ENCODE measurements around the gene MMP1.

MMP1 gene

DNA sequence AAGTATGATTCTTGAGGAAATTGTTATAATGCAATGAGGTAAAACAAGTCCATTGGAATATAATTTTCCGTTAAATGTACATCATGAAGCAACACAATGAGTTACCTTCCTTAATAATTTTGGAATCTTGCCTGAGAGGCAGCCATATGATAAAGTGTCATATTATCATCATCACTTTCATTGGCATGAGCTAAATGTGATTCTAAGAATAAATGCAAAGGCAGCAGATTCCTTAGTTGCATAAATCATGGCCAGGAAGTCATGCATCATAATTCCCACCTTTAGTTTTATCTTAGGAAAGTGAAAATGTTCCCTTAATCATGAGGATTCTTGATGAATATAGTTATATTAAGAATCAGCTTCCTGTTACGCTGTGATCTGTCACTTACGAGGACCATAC is 14.2 kb upstream of the MMP1 start:
- no peak overlapping the region for H4K5ac ChIP-seq (ENCODE audit: low read length)
- no peaks in the 10 kb centered on the region for H3K36me3 ChIP-seq (ENCODE audit: control insufficient read depth, insufficient read depth, low read length)
- H3K23ac ChIP-seq (ENCODE audit: low read length) = no peak overlapping the region
- H3K4me1 ChIP-seq (ENCODE audit: control insufficient read depth, low read depth, low read length) = no peaks in the 10 kb centered on the region
- H3K4me3 ChIP-seq (ENCODE audit: low read length) = no peak overlapping the region
- no peaks in the 10 kb centered on the region for H3K79me1 ChIP-seq (ENCODE audit: low read length)
- H2BK120ac ChIP-seq (ENCODE audit: low read depth, low read length) = no peak overlapping the region
- DNase-seq = no peak
- H2BK15ac ChIP-seq (replicated peaks; ENCODE audit: low read depth) = no peak overlapping the region
- H3K4ac ChIP-seq (ENCODE audit: low read depth, low read length) = no peak overlapping the region
- no peak overlapping the region for H3K56ac ChIP-seq (ENCODE audit: low read length)
- H3K27me3 ChIP-seq (ENCODE audit: insufficient read depth, low read length, poor library complexity) = no peaks in the 10 kb centered on the region
- WGBS (ENCODE audit: extremely low coverage, insufficient coverage, low lambda C conversion rate) = no CpG with 5 or more reads among the region's 3 CpGs
- no peak overlapping the region for H2AK5ac ChIP-seq (ENCODE audit: low read length)
- no peak overlapping the region for H3K18ac ChIP-seq (ENCODE audit: low read length)
- no peak overlapping the region for H4K8ac ChIP-seq (ENCODE audit: low read depth, low read length)
- H3K27ac ChIP-seq (ENCODE audit: low read depth, low read length) = no peak overlapping the region
- H3K4me2 ChIP-seq (ENCODE audit: low read length) = no peak overlapping the region
- no peaks in the 10 kb centered on the region for H3K79me2 ChIP-seq (ENCODE audit: control insufficient read depth, insufficient read depth, low read length)
- H3K9ac ChIP-seq (ENCODE audit: low read length) = no peak overlapping the region
- no peak overlapping the region for H2BK5ac ChIP-seq (ENCODE audit: low read length)

DNA sequence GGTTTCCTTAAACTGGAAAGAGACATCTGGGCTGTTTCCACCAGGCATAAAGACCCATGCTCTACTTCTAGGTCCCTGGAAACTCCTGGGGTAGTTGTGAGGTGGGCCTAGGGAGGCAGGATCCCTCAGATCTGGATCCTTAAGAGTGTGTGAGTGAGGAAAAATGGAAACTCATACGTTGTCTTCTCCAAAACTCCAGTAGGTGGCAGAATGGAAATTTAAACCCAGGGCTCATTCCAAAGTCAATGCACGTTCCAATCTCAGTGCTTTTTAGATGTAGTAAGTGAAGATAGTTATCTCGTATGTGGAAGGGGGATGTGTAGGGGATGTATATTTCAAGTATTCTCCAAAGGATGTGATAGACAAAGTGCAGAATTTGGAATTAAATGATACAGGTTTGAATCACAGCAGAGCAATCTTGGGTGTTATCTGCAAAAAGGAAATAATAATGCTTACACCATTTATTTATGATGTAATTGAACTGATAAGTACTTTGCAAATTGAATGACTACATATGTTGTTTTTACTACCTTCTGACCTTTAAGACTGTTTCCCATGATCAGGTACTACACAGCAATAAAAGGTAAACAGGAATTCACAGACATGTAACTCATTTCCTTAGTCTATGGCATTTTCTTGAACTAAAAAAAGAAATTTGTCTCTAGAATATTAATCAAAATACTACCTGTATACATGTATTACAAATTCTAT is 13.1 kb upstream of the MMP1 start:
- H4K8ac ChIP-seq (ENCODE audit: low read depth, low read length) = no peak overlapping the region
- DNase-seq = peak; percentile 71
- no peak overlapping the region for H3K27ac ChIP-seq (ENCODE audit: low read depth, low read length)
- no peaks in the 10 kb centered on the region for H3K27me3 ChIP-seq (ENCODE audit: insufficient read depth, low read length, poor library complexity)
- no peaks in the 10 kb centered on the region for H3K36me3 ChIP-seq (ENCODE audit: control insufficient read depth, insufficient read depth, low read length)
- no peak overlapping the region for H3K18ac ChIP-seq (ENCODE audit: low read length)
- no peak overlapping the region for H3K4me3 ChIP-seq (ENCODE audit: low read length)
- no peak overlapping the region for H3K9ac ChIP-seq (ENCODE audit: low read length)
- H2BK15ac ChIP-seq (replicated peaks; ENCODE audit: low read depth) = no peak overlapping the region
- no peaks in the 10 kb centered on the region for H3K4me1 ChIP-seq (ENCODE audit: control insufficient read depth, low read depth, low read length)
- H2BK5ac ChIP-seq (ENCODE audit: low read length) = no peak overlapping the region
- no peak overlapping the region for H3K56ac ChIP-seq (ENCODE audit: low read length)
- no peaks in the 10 kb centered on the region for H3K79me2 ChIP-seq (ENCODE audit: control insufficient read depth, insufficient read depth, low read length)
- no peak overlapping the region for H3K4ac ChIP-seq (ENCODE audit: low read depth, low read length)
- no peak overlapping the region for H3K4me2 ChIP-seq (ENCODE audit: low read length)
- no CpG with 5 or more reads among the region's 3 CpGs for WGBS (ENCODE audit: extremely low coverage, insufficient coverage, low lambda C conversion rate)
- H4K5ac ChIP-seq (ENCODE audit: low read length) = no peak overlapping the region
- no peak overlapping the region for H2BK120ac ChIP-seq (ENCODE audit: low read depth, low read length)
- H3K79me1 ChIP-seq (ENCODE audit: low read length) = no peaks in the 10 kb centered on the region
- H3K23ac ChIP-seq (ENCODE audit: low read length) = no peak overlapping the region
- no peak overlapping the region for H2AK5ac ChIP-seq (ENCODE audit: low read length)

DNA sequence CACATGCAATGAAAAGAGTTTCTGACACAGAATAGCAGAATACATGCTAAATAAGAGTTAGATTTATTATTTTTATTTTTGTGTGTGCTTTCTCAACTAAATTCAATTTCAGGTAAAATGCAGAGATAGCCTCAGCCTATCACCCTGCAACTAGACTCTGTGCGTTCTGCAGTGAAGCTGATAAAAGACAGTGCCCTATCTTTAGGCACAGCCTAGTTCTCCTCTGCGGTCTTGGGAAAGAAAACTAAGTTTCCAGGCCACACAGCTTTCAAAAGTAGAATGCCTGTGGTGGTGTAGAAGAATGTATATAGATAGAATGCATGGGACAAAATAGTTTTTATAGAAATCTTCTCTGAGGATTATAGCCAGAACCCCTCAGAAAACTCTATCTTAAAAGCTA is 12.0 kb upstream of the MMP1 start:
- no peak overlapping the region for H2AK5ac ChIP-seq (ENCODE audit: low read length)
- no peak overlapping the region for H3K56ac ChIP-seq (ENCODE audit: low read length)
- H2BK15ac ChIP-seq (replicated peaks; ENCODE audit: low read depth) = no peak overlapping the region
- no peak overlapping the region for H3K27ac ChIP-seq (ENCODE audit: low read depth, low read length)
- H4K5ac ChIP-seq (ENCODE audit: low read length) = no peak overlapping the region
- H2BK5ac ChIP-seq (ENCODE audit: low read length) = no peak overlapping the region
- no peaks in the 10 kb centered on the region for H3K36me3 ChIP-seq (ENCODE audit: control insufficient read depth, insufficient read depth, low read length)
- no peak for DNase-seq
- no peak overlapping the region for H3K4ac ChIP-seq (ENCODE audit: low read depth, low read length)
- no peak overlapping the region for H3K18ac ChIP-seq (ENCODE audit: low read length)
- H2BK120ac ChIP-seq (ENCODE audit: low read depth, low read length) = no peak overlapping the region
- WGBS (ENCODE audit: extremely low coverage, insufficient coverage, low lambda C conversion rate) = no CpG with 5 or more reads among the region's 2 CpGs
- H3K27me3 ChIP-seq (ENCODE audit: insufficient read depth, low read length, poor library complexity) = no peaks in the 10 kb centered on the region
- no peaks in the 10 kb centered on the region for H3K79me2 ChIP-seq (ENCODE audit: control insufficient read depth, insufficient read depth, low read length)
- no peaks in the 10 kb centered on the region for H3K79me1 ChIP-seq (ENCODE audit: low read length)
- H3K23ac ChIP-seq (ENCODE audit: low read length) = no peak overlapping the region
- H3K4me2 ChIP-seq (ENCODE audit: low read length) = no peak overlapping the region
- H3K9ac ChIP-seq (ENCODE audit: low read length) = no peak overlapping the region
- H3K4me3 ChIP-seq (ENCODE audit: low read length) = no peak overlapping the region
- H3K4me1 ChIP-seq (ENCODE audit: control insufficient read depth, low read depth, low read length) = no peaks in the 10 kb centered on the region
- H4K8ac ChIP-seq (ENCODE audit: low read depth, low read length) = no peak overlapping the region

DNA sequence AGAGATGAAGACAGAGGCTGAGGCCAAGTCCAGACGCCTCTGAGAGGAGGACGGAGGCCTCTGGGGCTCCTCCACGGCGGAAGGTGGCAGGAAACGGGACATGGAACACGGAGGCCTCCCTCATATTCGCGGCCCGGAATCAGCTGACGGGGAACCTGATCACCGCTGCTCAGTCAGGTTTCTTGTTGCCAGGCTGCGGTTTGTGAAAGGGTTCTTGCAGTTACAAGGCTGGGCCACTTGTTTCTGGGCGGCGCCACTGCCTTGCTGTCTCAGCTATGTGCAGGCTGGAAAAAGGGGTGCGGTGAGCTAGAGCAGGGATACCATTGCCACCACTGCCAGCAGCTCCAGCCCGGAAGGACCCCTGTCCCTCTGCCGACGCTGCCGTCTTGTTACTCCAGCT is 10.0 kb upstream of the MMP1 start:
- H3K27ac ChIP-seq (ENCODE audit: low read depth, low read length) = no peak overlapping the region
- H3K79me2 ChIP-seq (ENCODE audit: control insufficient read depth, insufficient read depth, low read length) = no peaks in the 10 kb centered on the region
- no peak overlapping the region for H4K8ac ChIP-seq (ENCODE audit: low read depth, low read length)
- H3K36me3 ChIP-seq (ENCODE audit: control insufficient read depth, insufficient read depth, low read length) = no peaks in the 10 kb centered on the region
- H3K56ac ChIP-seq (ENCODE audit: low read length) = no peak overlapping the region
- H3K27me3 ChIP-seq (ENCODE audit: insufficient read depth, low read length, poor library complexity) = no peaks in the 10 kb centered on the region
- H3K18ac ChIP-seq (ENCODE audit: low read length) = no peak overlapping the region
- no peak overlapping the region for H3K4me2 ChIP-seq (ENCODE audit: low read length)
- H3K79me1 ChIP-seq (ENCODE audit: low read length) = no peaks in the 10 kb centered on the region
- no peak overlapping the region for H3K9ac ChIP-seq (ENCODE audit: low read length)
- no CpG with 5 or more reads among the region's 19 CpGs for WGBS (ENCODE audit: extremely low coverage, insufficient coverage, low lambda C conversion rate)
- H2BK15ac ChIP-seq (replicated peaks; ENCODE audit: low read depth) = no peak overlapping the region
- H3K4me3 ChIP-seq (ENCODE audit: low read length) = no peak overlapping the region
- H3K23ac ChIP-seq (ENCODE audit: low read length) = no peak overlapping the region
- H3K4me1 ChIP-seq (ENCODE audit: control insufficient read depth, low read depth, low read length) = no peaks in the 10 kb centered on the region
- H3K4ac ChIP-seq (ENCODE audit: low read depth, low read length) = no peak overlapping the region
- H2AK5ac ChIP-seq (ENCODE audit: low read length) = no peak overlapping the region
- H2BK120ac ChIP-seq (ENCODE audit: low read depth, low read length) = no peak overlapping the region
- DNase-seq = peak; percentile 92
- no peak overlapping the region for H4K5ac ChIP-seq (ENCODE audit: low read length)
- H2BK5ac ChIP-seq (ENCODE audit: low read length) = no peak overlapping the region

DNA sequence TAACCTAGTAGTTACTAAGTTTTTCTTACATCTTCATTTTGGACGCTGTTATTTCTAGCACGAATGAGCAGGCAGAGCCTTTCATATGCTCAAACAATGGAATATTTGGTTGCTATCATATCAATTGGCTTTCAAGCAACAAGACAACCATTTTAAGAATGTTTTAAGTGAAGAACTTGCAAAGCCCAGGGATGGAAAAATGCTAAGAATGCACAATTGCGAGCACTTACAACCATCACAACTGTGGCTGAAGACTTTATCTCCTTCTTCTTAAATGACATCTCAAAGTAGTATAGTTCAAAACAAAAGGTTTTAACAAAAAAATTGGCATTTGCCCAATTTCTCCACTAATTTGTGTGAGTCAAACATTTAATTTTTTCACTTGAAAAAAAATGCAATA is 8.3 kb upstream of the MMP1 start:
- no CpG with 5 or more reads among the region's 3 CpGs for WGBS (ENCODE audit: extremely low coverage, insufficient coverage, low lambda C conversion rate)
- peak; percentile 79 for DNase-seq
- H3K4me3 ChIP-seq (ENCODE audit: low read length) = no peak overlapping the region
- H3K4me2 ChIP-seq (ENCODE audit: low read length) = no peak overlapping the region
- no peaks in the 10 kb centered on the region for H3K36me3 ChIP-seq (ENCODE audit: control insufficient read depth, insufficient read depth, low read length)
- H2AK5ac ChIP-seq (ENCODE audit: low read length) = no peak overlapping the region
- no peak overlapping the region for H3K56ac ChIP-seq (ENCODE audit: low read length)
- no peak overlapping the region for H2BK120ac ChIP-seq (ENCODE audit: low read depth, low read length)
- no peaks in the 10 kb centered on the region for H3K27me3 ChIP-seq (ENCODE audit: insufficient read depth, low read length, poor library complexity)
- no peak overlapping the region for H3K18ac ChIP-seq (ENCODE audit: low read length)
- no peak overlapping the region for H2BK15ac ChIP-seq (replicated peaks; ENCODE audit: low read depth)
- H3K23ac ChIP-seq (ENCODE audit: low read length) = no peak overlapping the region
- no peaks in the 10 kb centered on the region for H3K79me2 ChIP-seq (ENCODE audit: control insufficient read depth, insufficient read depth, low read length)
- no peaks in the 10 kb centered on the region for H3K4me1 ChIP-seq (ENCODE audit: control insufficient read depth, low read depth, low read length)
- no peak overlapping the region for H3K9ac ChIP-seq (ENCODE audit: low read length)
- H4K8ac ChIP-seq (ENCODE audit: low read depth, low read length) = no peak overlapping the region
- no peak overlapping the region for H3K27ac ChIP-seq (ENCODE audit: low read depth, low read length)
- H4K5ac ChIP-seq (ENCODE audit: low read length) = no peak overlapping the region
- H3K4ac ChIP-seq (ENCODE audit: low read depth, low read length) = no peak overlapping the region
- no peaks in the 10 kb centered on the region for H3K79me1 ChIP-seq (ENCODE audit: low read length)
- no peak overlapping the region for H2BK5ac ChIP-seq (ENCODE audit: low read length)

DNA sequence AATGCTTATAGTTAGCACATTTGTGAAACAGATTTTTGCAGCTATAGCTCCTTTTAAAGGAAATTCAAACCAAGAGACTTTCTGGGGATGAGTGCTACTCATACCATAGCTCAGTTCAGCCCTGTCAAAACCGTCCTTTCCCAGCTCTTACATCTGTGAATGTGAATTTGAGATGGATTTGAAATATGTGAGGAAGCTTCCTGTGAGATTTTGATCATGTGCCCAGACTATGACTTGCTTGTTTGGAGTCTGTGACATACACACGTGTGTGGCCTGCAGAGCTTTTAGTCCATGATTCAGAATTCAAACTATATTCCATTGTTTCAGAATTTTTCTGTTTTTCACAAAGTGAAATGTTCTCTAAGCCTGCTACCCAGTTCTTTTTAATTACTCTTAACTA is 4.4 kb upstream of the MMP1 start:
- no peak overlapping the region for H3K4me3 ChIP-seq (ENCODE audit: low read length)
- H3K27me3 ChIP-seq (ENCODE audit: insufficient read depth, low read length, poor library complexity) = no peaks in the 10 kb centered on the region
- no peak overlapping the region for H2BK5ac ChIP-seq (ENCODE audit: low read length)
- H3K4ac ChIP-seq (ENCODE audit: low read depth, low read length) = no peak overlapping the region
- H3K18ac ChIP-seq (ENCODE audit: low read length) = no peak overlapping the region
- H3K23ac ChIP-seq (ENCODE audit: low read length) = no peak overlapping the region
- no peak overlapping the region for H3K56ac ChIP-seq (ENCODE audit: low read length)
- H2BK15ac ChIP-seq (replicated peaks; ENCODE audit: low read depth) = no peak overlapping the region
- no peak overlapping the region for H2AK5ac ChIP-seq (ENCODE audit: low read length)
- DNase-seq = no peak
- H3K4me2 ChIP-seq (ENCODE audit: low read length) = no peak overlapping the region
- no peaks in the 10 kb centered on the region for H3K79me2 ChIP-seq (ENCODE audit: control insufficient read depth, insufficient read depth, low read length)
- no peaks in the 10 kb centered on the region for H3K4me1 ChIP-seq (ENCODE audit: control insufficient read depth, low read depth, low read length)
- no peaks in the 10 kb centered on the region for H3K36me3 ChIP-seq (ENCODE audit: control insufficient read depth, insufficient read depth, low read length)
- no CpG with 5 or more reads among the region's 2 CpGs for WGBS (ENCODE audit: extremely low coverage, insufficient coverage, low lambda C conversion rate)
- H4K5ac ChIP-seq (ENCODE audit: low read length) = no peak overlapping the region
- no peak overlapping the region for H3K27ac ChIP-seq (ENCODE audit: low read depth, low read length)
- no peaks in the 10 kb centered on the region for H3K79me1 ChIP-seq (ENCODE audit: low read length)
- no peak overlapping the region for H4K8ac ChIP-seq (ENCODE audit: low read depth, low read length)
- H3K9ac ChIP-seq (ENCODE audit: low read length) = no peak overlapping the region
- no peak overlapping the region for H2BK120ac ChIP-seq (ENCODE audit: low read depth, low read length)

All from mesendoderm (in vitro differentiated cells).